ENCODE measurements around the gene CCDC74A. TPM values are rescaled to one million over a fixed set of nuclear protein-coding genes. Genes with fewer than 3 reads are reported as not detected.
"Not testable (repeated sequence)": the region's sequence is repeated elsewhere in the genome, so short reads cannot be mapped to it uniquely, and the experiment has no call there.

The CCDC74A gene
- total RNA-seq, 1 donor from 2014 or later, result 2.8 TPM

GRCh38 chr2:131536841-131537240 is 9.2 kb downstream of the CCDC74A start:
- H3K9me3 Mint-ChIP-seq; DNase-seq (ENCODE audit: low spot score); H3K4me3 Mint-ChIP-seq (ENCODE audit: low read depth); H3K27ac Mint-ChIP-seq; H3K36me3 Mint-ChIP-seq (ENCODE audit: low read depth); H3K4me1 Mint-ChIP-seq (ENCODE audit: low read depth); intact Hi-C loops (cut with micrococcal nuclease): not testable (repeated sequence)
- peaks cover 16% of the 10 kb centered on the region for H3K27me3 Mint-ChIP-seq (ENCODE audit: low read depth)

- DNase-seq (ENCODE audit: low spot score); H3K36me3 Mint-ChIP-seq (ENCODE audit: low read depth); H3K4me1 Mint-ChIP-seq (ENCODE audit: low read depth); H3K9me3 Mint-ChIP-seq; H3K4me3 Mint-ChIP-seq (ENCODE audit: low read depth); H3K27ac Mint-ChIP-seq; intact Hi-C loops (cut with micrococcal nuclease): not testable (repeated sequence)
- H3K27me3 Mint-ChIP-seq (ENCODE audit: low read depth), result peaks cover 16% of the 10 kb centered on the region
Measured at GRCh38 chr2:131538856-131539255, 11.2 kb downstream of the CCDC74A start.

- Mint-ChIP-seq H3K27ac (no peak overlapping the region), H3K4me1 (ENCODE audit: low read depth) (no peaks in the 10 kb centered on the region), H3K9me3 (no peaks in the 10 kb centered on the region), H3K27me3 (ENCODE audit: low read depth) (peaks cover 14% of the 10 kb centered on the region), H3K36me3 (ENCODE audit: low read depth) (no peaks in the 10 kb centered on the region), H3K4me3 (ENCODE audit: low read depth) (no peak overlapping the region)
- intact Hi-C loops (cut with micrococcal nuclease), result no loop called here
- no peak for DNase-seq (ENCODE audit: low spot score)
Measured at GRCh38 chr2:131542438-131543384, 15.0 kb downstream of the CCDC74A start.

- H3K27ac Mint-ChIP-seq, result no peak overlapping the region
- DNase-seq (ENCODE audit: low spot score), result no peak
- intact Hi-C loops (cut with micrococcal nuclease), result no loop called here
Measured at GRCh38 chr2:131543385-131543891, 15.8 kb downstream of the CCDC74A start.

GRCh38 chr2:131544006-131544812 is 16.5 kb downstream of the CCDC74A start:
- H3K27me3 Mint-ChIP-seq (ENCODE audit: low read depth), result peaks cover 12% of the 10 kb centered on the region
- H3K4me1 Mint-ChIP-seq (ENCODE audit: low read depth); H3K27ac Mint-ChIP-seq; H3K9me3 Mint-ChIP-seq; H3K36me3 Mint-ChIP-seq (ENCODE audit: low read depth); DNase-seq (ENCODE audit: low spot score); intact Hi-C loops (cut with micrococcal nuclease); H3K4me3 Mint-ChIP-seq (ENCODE audit: low read depth): not testable (repeated sequence)

More at GRCh38 chr2:131543385-131543891, 15.8 kb downstream of the CCDC74A start:
- H3K4me3 Mint-ChIP-seq (ENCODE audit: low read depth), result no peak overlapping the region
- no peaks in the 10 kb centered on the region for H3K36me3 Mint-ChIP-seq (ENCODE audit: low read depth)
- peaks cover 12% of the 10 kb centered on the region for H3K27me3 Mint-ChIP-seq (ENCODE audit: low read depth)
- no peaks in the 10 kb centered on the region for H3K9me3 Mint-ChIP-seq
- no peaks in the 10 kb centered on the region for H3K4me1 Mint-ChIP-seq (ENCODE audit: low read depth)

- H3K4me3 Mint-ChIP-seq (ENCODE audit: low read depth); H3K27ac Mint-ChIP-seq; H3K36me3 Mint-ChIP-seq (ENCODE audit: low read depth); H3K4me1 Mint-ChIP-seq (ENCODE audit: low read depth); H3K9me3 Mint-ChIP-seq; DNase-seq (ENCODE audit: low spot score); intact Hi-C loops (cut with micrococcal nuclease): not testable (repeated sequence)
- H3K27me3 Mint-ChIP-seq (ENCODE audit: low read depth), result peaks cover 11% of the 10 kb centered on the region
Measured at GRCh38 chr2:131544813-131545165, 17.1 kb downstream of the CCDC74A start.

GRCh38 chr2:131552871-131553270 is 25.2 kb downstream of the CCDC74A start:
- intact Hi-C loops (cut with micrococcal nuclease), result no loop called here
- Mint-ChIP-seq H3K27me3 (ENCODE audit: low read depth) (peaks cover 26% of the 10 kb centered on the region), H3K4me1 (ENCODE audit: low read depth) (no peaks in the 10 kb centered on the region), H3K4me3 (ENCODE audit: low read depth) (no peak overlapping the region), H3K9me3 (no peaks in the 10 kb centered on the region), H3K27ac (no peak overlapping the region), H3K36me3 (ENCODE audit: low read depth) (no peaks in the 10 kb centered on the region)
- no peak for DNase-seq (ENCODE audit: low spot score)

- DNase-seq (ENCODE audit: low spot score), result no peak
- no peaks in the 10 kb centered on the region for H3K36me3 Mint-ChIP-seq (ENCODE audit: low read depth)
- no peaks in the 10 kb centered on the region for H3K4me1 Mint-ChIP-seq (ENCODE audit: low read depth)
- H3K27me3 Mint-ChIP-seq (ENCODE audit: low read depth), result peaks cover 31% of the 10 kb centered on the region
- intact Hi-C loops (cut with micrococcal nuclease), result no loop called here
- no peak overlapping the region for H3K27ac Mint-ChIP-seq
- H3K9me3 Mint-ChIP-seq, result no peaks in the 10 kb centered on the region
- H3K4me3 Mint-ChIP-seq (ENCODE audit: low read depth), result no peak overlapping the region
Measured at GRCh38 chr2:131556998-131557397, 29.3 kb downstream of the CCDC74A start.

- Mint-ChIP-seq H3K36me3 (ENCODE audit: low read depth) (no peaks in the 10 kb centered on the region), H3K9me3 (no peaks in the 10 kb centered on the region), H3K27ac (no peak overlapping the region), H3K4me3 (ENCODE audit: low read depth) (no peak overlapping the region), H3K27me3 (ENCODE audit: low read depth) (peaks cover 31% of the 10 kb centered on the region), H3K4me1 (ENCODE audit: low read depth) (no peaks in the 10 kb centered on the region)
- DNase-seq (ENCODE audit: low spot score), result no peak
- intact Hi-C loops (cut with micrococcal nuclease), result no loop called here
Measured at GRCh38 chr2:131557558-131558321, 30.1 kb downstream of the CCDC74A start.

GRCh38 chr2:131566371-131566770 is 38.7 kb downstream of the CCDC74A start:
- intact Hi-C loops (cut with micrococcal nuclease), result no loop called here

GRCh38 chr2:131567891-131568290 is 40.2 kb downstream of the CCDC74A start:
- intact Hi-C loops (cut with micrococcal nuclease), result no loop called here
- H3K27ac Mint-ChIP-seq, result no peak overlapping the region
- no peak overlapping the region for H3K4me3 Mint-ChIP-seq (ENCODE audit: low read depth)
- no peaks in the 10 kb centered on the region for H3K4me1 Mint-ChIP-seq (ENCODE audit: low read depth)
- no peaks in the 10 kb centered on the region for H3K36me3 Mint-ChIP-seq (ENCODE audit: low read depth)
- peaks cover 14% of the 10 kb centered on the region for H3K27me3 Mint-ChIP-seq (ENCODE audit: low read depth)
- no peaks in the 10 kb centered on the region for H3K9me3 Mint-ChIP-seq
- no peak for DNase-seq (ENCODE audit: low spot score)

More at GRCh38 chr2:131566371-131566770, 38.7 kb downstream of the CCDC74A start:
- Mint-ChIP-seq H3K36me3 (ENCODE audit: low read depth) (no peaks in the 10 kb centered on the region), H3K9me3 (no peaks in the 10 kb centered on the region), H3K27me3 (ENCODE audit: low read depth) (peaks cover 12% of the 10 kb centered on the region), H3K4me3 (ENCODE audit: low read depth) (no peak overlapping the region), H3K27ac (no peak overlapping the region), H3K4me1 (ENCODE audit: low read depth) (no peaks in the 10 kb centered on the region)
- DNase-seq (ENCODE audit: low spot score), result no peak

GRCh38 chr2:131568401-131568800 is 40.7 kb downstream of the CCDC74A start:
- H3K36me3 Mint-ChIP-seq (ENCODE audit: low read depth); H3K9me3 Mint-ChIP-seq; H3K4me3 Mint-ChIP-seq (ENCODE audit: low read depth); H3K4me1 Mint-ChIP-seq (ENCODE audit: low read depth); intact Hi-C loops (cut with micrococcal nuclease); H3K27ac Mint-ChIP-seq; DNase-seq (ENCODE audit: low spot score): not testable (repeated sequence)
- H3K27me3 Mint-ChIP-seq (ENCODE audit: low read depth), result peaks cover 18% of the 10 kb centered on the region

Data from activated T-helper 2 cell treated with anti-CD3 and anti-CD28 coated beads, Interferon-gamma antibody, Interleukin-2, Interleukin-4, amounts not matched to agents 10 μg/mL and 5 μg/mL and 100 μg/mL, durations not matched to agents 14 hours and 24 hours and 36 hours (primary cell).